Measurements from ENCODE around the gene ARSA. TPM values are rescaled to one million over a fixed set of nuclear protein-coding genes. Genes with fewer than 3 reads are reported as not detected.
A peak's percentile ranks its signal among the peaks of the same experiment; 100 is the strongest.

ARSA gene
- total RNA-seq, result 10 to 100 TPM; 83.2 to 86.8 TPM
- polyA plus RNA-seq, result 10 to 100 TPM in 1 of 2 donors, 1 to 10 TPM in 1; 7.8 to 13.0 TPM

DNA sequence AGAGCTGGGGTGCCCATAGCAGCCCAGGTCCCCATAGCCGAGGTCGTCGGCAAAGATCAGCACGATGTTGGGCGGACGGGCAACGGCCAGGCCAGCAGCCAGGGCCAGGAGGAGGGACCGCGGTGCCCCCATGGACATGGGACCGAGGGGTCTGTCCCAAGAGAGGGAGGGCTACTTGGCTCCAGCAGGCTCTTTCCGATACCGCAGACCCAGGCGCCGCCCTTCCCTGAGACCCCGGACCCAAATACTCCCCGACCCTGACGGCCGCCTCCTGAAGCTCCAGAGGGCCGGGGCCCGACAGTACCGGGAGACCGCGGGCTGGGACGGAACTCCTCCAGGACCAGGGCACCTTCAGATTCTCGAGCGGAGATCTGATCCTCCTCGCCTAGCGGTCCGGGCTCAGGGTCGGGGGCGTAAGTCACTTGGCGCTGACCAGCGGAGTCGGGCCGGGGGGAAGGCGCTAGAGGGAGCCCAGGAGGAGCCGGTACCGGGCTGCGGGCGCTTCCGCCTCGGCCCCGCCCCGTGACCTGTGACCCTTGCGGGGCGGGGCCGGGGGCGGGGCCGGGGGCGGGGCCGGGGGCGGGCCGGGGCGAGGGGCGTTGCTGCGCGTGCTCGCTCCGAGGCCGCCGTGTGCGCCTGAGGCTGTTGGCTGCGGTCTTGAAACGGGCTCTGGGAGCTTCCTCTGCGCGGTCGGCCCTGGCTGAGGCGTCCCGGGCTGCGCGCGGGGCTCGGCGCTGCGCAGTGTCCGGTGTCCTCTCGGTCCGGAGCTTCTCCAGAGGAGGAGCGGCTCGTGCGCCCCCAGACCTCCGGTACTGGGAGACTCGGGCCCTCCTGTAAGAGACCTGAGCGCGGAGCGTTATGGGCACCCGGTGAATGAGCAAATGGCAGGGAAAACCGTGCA is at the start of gene ARSA:
Gene ARSA, minus strand, starts transcription at position 511 of the 901 bp plus-strand sequence. Its CDS starts 373 bp downstream, at position 138.
- peaks cover 0 to 5% of the 10 kb centered on the region in 2 donors for H3K36me3 Mint-ChIP-seq
- CTCF ChIA-PET (ENCODE audit: partially characterized antibody), result interaction anchor here (0.6 to 1.5 kb wide), 4 partner anchors 63 to 437 kb away, joined by 3 to 7 read pairs (median 5); partner anchors contain the start of gene SCO2
- peak within 1 kb of the TSS; percentile 88 to 97 (median 91) for H3K27ac Mint-ChIP-seq
- H3K4me1 Mint-ChIP-seq, result peaks cover 10 to 28% (median 18%) of the 10 kb centered on the region in 4 donors
- Histone ChIP-seq H3K4me3 (ENCODE audit: low read length in 2 of 2) (peak within 1 kb of the TSS; percentile 57 to 90), H3K27ac (ENCODE audit: low read depth, low read length) (peak within 1 kb of the TSS; percentile 84), H3K27me3 (ENCODE audit: insufficient read depth, low read length) (no peaks in the 10 kb centered on the region), H3K9me3 (ENCODE audit: control insufficient read depth in 1 of 2, low read length in 2 of 2) (no peaks in the 10 kb centered on the region), H3K4me1 (ENCODE audit: insufficient read depth, low read length) (peaks cover 29% of the 10 kb centered on the region), H3K36me3 (ENCODE audit: insufficient read depth, low read length) (peaks cover 9% of the 10 kb centered on the region)
- intact Hi-C loops (cut with micrococcal nuclease), result loop anchor here (1.0 to 2.0 kb wide), 3 partner anchors 45 to 119 kb away; partner anchors contain the start of genes CHKB and NCAPH2
- H3K4me3 Mint-ChIP-seq, result peak within 1 kb of the TSS; percentile 83 to 95 (median 90)
- no peaks in the 10 kb centered on the region for H3K27me3 Mint-ChIP-seq
- POLR2A ChIA-PET (ENCODE audit: partially characterized antibody), result interaction anchor here (0.6 to 2.9 kb wide), 15 partner anchors 9 to 441 kb away, joined by 3 to 23 read pairs (median 5); partner anchors contain the start of genes HDAC10, LMF2, NCAPH2 and SCO2
- no peaks in the 10 kb centered on the region for H3K9me3 Mint-ChIP-seq
- peak; percentile 81 to 84 (median 81) for DNase-seq

GRCh38 chr22:50676661-50677492 is 48.9 kb upstream of the ARSA start:
- ChIA-PET POLR2A (ENCODE audit: partially characterized antibody) (no interaction called here), CTCF (ENCODE audit: partially characterized antibody) (no interaction called here)
- Mint-ChIP-seq H3K36me3 (no peaks in the 10 kb centered on the region), H3K9me3 (peaks cover 0 to 4% (median 0%) of the 10 kb centered on the region in 8 donors), H3K27ac (no peak overlapping the region), H3K4me3 (peak overlapping the region in 1 of 8 donors; percentile 21), H3K4me1 (peaks cover 5 to 18% (median 12%) of the 10 kb centered on the region in 4 donors), H3K27me3 (peaks cover 17 to 21% of the 10 kb centered on the region in 2 donors)
- Histone ChIP-seq H3K4me1 (ENCODE audit: insufficient read depth, low read length) (peaks cover 17% of the 10 kb centered on the region), H3K36me3 (ENCODE audit: insufficient read depth, low read length) (no peaks in the 10 kb centered on the region), H3K4me3 (ENCODE audit: low read length in 2 of 2) (no peak overlapping the region), H3K27ac (ENCODE audit: low read depth, low read length) (no peak overlapping the region), H3K9me3 (ENCODE audit: control insufficient read depth in 1 of 2, low read length in 2 of 2) (no peaks in the 10 kb centered on the region), H3K27me3 (ENCODE audit: insufficient read depth, low read length) (peaks cover 25% of the 10 kb centered on the region)
- intact Hi-C loops (cut with micrococcal nuclease), result no loop called here
- no peak for DNase-seq

DNA sequence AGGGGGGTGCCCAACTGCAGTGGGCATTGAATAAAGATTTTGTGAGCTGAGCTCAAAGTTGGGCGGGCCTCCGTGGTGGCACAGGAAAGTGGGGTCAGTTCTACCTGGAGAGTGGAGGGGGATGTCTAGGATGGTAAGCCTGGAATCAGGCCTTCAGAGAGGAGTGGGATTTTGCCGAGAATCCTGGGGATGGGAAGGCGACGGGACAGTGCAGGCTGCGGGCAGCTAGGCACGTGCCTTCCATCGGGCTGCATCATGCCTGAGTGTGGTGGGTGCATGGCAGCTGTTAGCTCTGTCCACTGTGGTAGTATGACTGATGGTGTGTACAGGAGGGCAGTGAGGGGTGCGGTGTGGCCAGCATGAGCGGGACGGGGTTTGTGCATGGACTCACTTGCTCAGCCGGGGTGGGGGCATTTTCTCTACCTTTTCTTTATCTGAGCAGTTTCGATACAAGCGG is 48.3 kb upstream of the ARSA start:
- intact Hi-C loops (cut with micrococcal nuclease), result no loop called here
- Mint-ChIP-seq H3K4me1 (peaks cover 5 to 25% (median 13%) of the 10 kb centered on the region in 4 donors), H3K27me3 (peaks cover 21 to 27% of the 10 kb centered on the region in 2 donors), H3K27ac (peak overlapping the region in 1 of 7 donors; percentile 38), H3K36me3 (no peaks in the 10 kb centered on the region), H3K4me3 (peak overlapping the region in 4 of 8 donors; percentile 4 to 69 (median 16)), H3K9me3 (peaks cover 0 to 4% (median 0%) of the 10 kb centered on the region in 8 donors)
- no peak for DNase-seq
- no peak overlapping the region for H3K4me3 ChIP-seq (ENCODE audit: low read length in 2 of 2)
- ChIA-PET CTCF (ENCODE audit: partially characterized antibody) (no interaction called here), POLR2A (ENCODE audit: partially characterized antibody) (no interaction called here)
- H3K36me3 ChIP-seq (ENCODE audit: insufficient read depth, low read length), result no peaks in the 10 kb centered on the region
- peaks cover 17% of the 10 kb centered on the region for H3K4me1 ChIP-seq (ENCODE audit: insufficient read depth, low read length)
- H3K9me3 ChIP-seq (ENCODE audit: control insufficient read depth in 1 of 2, low read length in 2 of 2), result no peaks in the 10 kb centered on the region
- no peak overlapping the region for H3K27ac ChIP-seq (ENCODE audit: low read depth, low read length)
- peaks cover 25% of the 10 kb centered on the region for H3K27me3 ChIP-seq (ENCODE audit: insufficient read depth, low read length)

DNA sequence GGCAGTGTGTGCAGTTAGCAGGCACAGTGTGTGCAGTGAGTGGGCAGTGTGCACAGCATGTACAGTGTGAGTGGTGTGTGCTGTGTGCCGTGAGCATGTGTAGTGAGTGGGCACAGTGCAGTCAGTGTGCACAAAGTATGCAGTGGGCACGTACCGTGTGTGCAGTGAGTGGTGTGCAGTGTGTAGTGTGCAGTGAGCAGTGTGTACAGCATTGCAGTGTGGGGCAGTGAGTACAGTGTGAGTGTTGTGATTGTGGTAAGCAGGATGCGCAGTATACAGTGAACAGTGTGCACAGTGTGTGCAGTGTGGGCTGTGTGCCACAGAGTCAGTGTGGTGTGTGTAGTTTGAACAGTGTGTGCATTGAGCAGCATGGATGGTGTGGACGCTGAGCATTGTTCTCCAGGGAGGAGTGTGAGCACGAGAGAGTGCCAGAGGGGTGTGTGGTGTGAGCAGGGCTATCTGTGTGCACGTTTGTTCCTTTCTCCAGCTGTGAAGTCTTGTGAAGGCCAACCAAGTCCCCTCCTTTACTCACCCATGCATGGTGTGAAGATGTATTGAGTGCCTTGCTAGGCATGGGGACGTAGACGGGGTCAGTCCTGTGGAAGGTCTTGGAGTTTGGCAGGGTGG is 47.7 kb upstream of the ARSA start:
- Mint-ChIP-seq H3K27me3 (peaks cover 23 to 32% of the 10 kb centered on the region in 2 donors), H3K9me3 (peaks cover 0 to 4% (median 0%) of the 10 kb centered on the region in 8 donors), H3K4me1 (peaks cover 5 to 27% (median 13%) of the 10 kb centered on the region in 4 donors), H3K27ac (peak overlapping the region in 2 of 7 donors; percentile 11 to 38), H3K36me3 (no peaks in the 10 kb centered on the region), H3K4me3 (peak overlapping the region in 7 of 8 donors; percentile 30 to 78 (median 59))
- Histone ChIP-seq H3K27ac (ENCODE audit: low read depth, low read length) (no peak overlapping the region), H3K27me3 (ENCODE audit: insufficient read depth, low read length) (peaks cover 25% of the 10 kb centered on the region), H3K4me1 (ENCODE audit: insufficient read depth, low read length) (peaks cover 17% of the 10 kb centered on the region), H3K36me3 (ENCODE audit: insufficient read depth, low read length) (no peaks in the 10 kb centered on the region), H3K4me3 (ENCODE audit: low read length in 2 of 2) (no peak overlapping the region), H3K9me3 (ENCODE audit: control insufficient read depth in 1 of 2, low read length in 2 of 2) (no peaks in the 10 kb centered on the region)
- intact Hi-C loops (cut with micrococcal nuclease), result no loop called here
- ChIA-PET POLR2A (ENCODE audit: partially characterized antibody) (no interaction called here), CTCF (ENCODE audit: partially characterized antibody) (no interaction called here)
- no peak for DNase-seq

DNA sequence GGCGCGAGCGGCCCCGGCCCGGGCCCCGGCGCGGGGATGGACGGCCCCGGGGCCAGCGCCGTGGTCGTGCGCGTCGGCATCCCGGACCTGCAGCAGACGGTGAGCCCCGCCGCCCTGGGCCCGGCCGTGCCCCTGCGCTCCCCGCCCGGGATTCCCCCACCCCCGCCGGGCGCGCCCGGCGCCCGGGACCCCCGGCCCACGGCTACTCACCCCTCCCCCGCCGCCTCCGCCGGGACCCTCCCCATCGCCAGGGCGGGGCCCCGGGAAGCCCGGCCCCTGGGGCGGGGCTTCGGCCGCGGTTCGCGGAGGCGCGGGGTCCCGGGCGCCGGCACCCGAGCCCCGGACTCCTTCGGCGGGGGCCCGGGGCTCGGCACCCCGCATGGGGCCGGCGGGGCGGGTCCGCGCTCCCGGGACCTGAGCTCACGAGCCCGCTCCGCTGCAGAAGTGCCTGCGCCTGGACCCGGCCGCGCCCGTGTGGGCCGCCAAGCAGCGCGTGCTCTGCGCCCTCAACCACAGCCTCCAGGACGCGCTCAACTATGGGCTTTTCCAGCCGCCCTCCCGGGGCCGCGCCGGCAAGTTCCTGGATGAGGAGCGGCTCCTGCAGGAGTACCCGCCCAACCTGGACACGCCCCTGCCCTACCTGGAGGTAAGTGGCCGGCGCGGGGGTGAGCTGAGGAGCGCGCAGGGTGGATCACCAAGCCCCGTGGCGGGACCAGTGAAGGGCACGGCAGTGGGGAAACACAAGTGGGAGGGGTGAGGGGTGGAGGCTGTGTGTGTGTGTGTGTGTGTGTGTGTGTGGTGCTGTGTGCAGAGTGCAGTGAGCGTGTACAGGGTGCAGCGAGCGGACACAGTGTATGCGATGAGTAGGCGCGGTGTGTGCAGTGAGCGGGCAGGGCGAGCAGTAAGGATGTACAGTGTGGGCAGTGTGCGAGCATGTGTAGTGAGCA is 46.9 kb upstream of the ARSA start:
- CTCF ChIA-PET (ENCODE audit: partially characterized antibody), result no interaction called here
- peaks cover 25% of the 10 kb centered on the region for H3K27me3 ChIP-seq (ENCODE audit: insufficient read depth, low read length)

DNA sequence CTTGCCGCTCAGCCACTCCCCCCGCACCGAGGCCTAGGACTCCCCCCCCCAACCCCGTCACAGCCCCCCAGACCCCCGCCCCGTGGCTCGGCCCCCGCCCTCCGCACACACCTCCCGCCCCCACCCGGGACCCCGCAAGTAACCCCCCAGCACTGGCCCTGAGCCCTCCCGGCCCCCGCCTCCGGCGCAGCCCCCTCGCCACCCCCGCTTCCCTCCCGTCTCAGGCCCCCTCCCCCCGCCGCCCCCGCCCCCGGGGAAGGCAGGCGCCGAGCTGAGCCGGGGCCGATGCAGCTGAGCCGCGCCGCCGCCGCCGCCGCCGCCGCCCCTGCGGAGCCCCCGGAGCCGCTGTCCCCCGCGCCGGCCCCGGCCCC is 46.2 kb upstream of the ARSA start:
- H3K4me3 Mint-ChIP-seq, result peak overlapping the region in 2 of 8 donors; percentile 42
- H3K27me3 ChIP-seq (ENCODE audit: insufficient read depth, low read length), result peaks cover 25% of the 10 kb centered on the region

More for the DNA sequence above, 46.9 kb upstream of the ARSA start:
- Histone ChIP-seq H3K36me3 (ENCODE audit: insufficient read depth, low read length) (no peaks in the 10 kb centered on the region), H3K4me1 (ENCODE audit: insufficient read depth, low read length) (peaks cover 17% of the 10 kb centered on the region), H3K4me3 (ENCODE audit: low read length in 2 of 2) (peak overlapping the region in 1 of 2 donors; percentile 5), H3K27ac (ENCODE audit: low read depth, low read length) (no peak overlapping the region), H3K9me3 (ENCODE audit: control insufficient read depth in 1 of 2, low read length in 2 of 2) (no peaks in the 10 kb centered on the region)
- no peaks in the 10 kb centered on the region for H3K36me3 Mint-ChIP-seq
- DNase-seq, result peak in 1 of 5 donors; percentile 50
- H3K9me3 Mint-ChIP-seq, result peaks cover 0 to 4% (median 0%) of the 10 kb centered on the region in 8 donors
- intact Hi-C loops (cut with micrococcal nuclease), result no loop called here
- POLR2A ChIA-PET (ENCODE audit: partially characterized antibody), result no interaction called here
- H3K27ac Mint-ChIP-seq, result peak overlapping the region in 1 of 7 donors; percentile 38
- peaks cover 23 to 36% of the 10 kb centered on the region in 2 donors for H3K27me3 Mint-ChIP-seq
- H3K4me3 Mint-ChIP-seq, result peak overlapping the region; percentile 30 to 79 (median 68)
- H3K4me1 Mint-ChIP-seq, result peaks cover 5 to 32% (median 13%) of the 10 kb centered on the region in 4 donors

More for the DNA sequence above, 46.2 kb upstream of the ARSA start:
- Mint-ChIP-seq H3K27me3 (peaks cover 23 to 37% of the 10 kb centered on the region in 2 donors), H3K36me3 (no peaks in the 10 kb centered on the region), H3K4me1 (peaks cover 5 to 32% (median 13%) of the 10 kb centered on the region in 4 donors), H3K27ac (no peak overlapping the region), H3K9me3 (peaks cover 0 to 4% (median 0%) of the 10 kb centered on the region in 8 donors)
- no peaks in the 10 kb centered on the region for H3K9me3 ChIP-seq (ENCODE audit: control insufficient read depth in 1 of 2, low read length in 2 of 2)
- no peak overlapping the region for H3K4me3 ChIP-seq (ENCODE audit: low read length in 2 of 2)
- H3K36me3 ChIP-seq (ENCODE audit: insufficient read depth, low read length), result no peaks in the 10 kb centered on the region
- CTCF ChIA-PET (ENCODE audit: partially characterized antibody), result no interaction called here
- H3K4me1 ChIP-seq (ENCODE audit: insufficient read depth, low read length), result peaks cover 17% of the 10 kb centered on the region
- intact Hi-C loops (cut with micrococcal nuclease), result no loop called here
- DNase-seq, result no peak
- POLR2A ChIA-PET (ENCODE audit: partially characterized antibody), result interaction anchor here (1.2 kb wide), 1 partner anchor 46 kb away, joined by 3 read pairs; the partner anchor contains the start of gene ARSA
- H3K27ac ChIP-seq (ENCODE audit: low read depth, low read length), result no peak overlapping the region
